Smooth muscle cell (in vitro differentiated cells): ENCODE data around the gene CLEC4D. TPM values are rescaled to one million over a fixed set of nuclear protein-coding genes. Genes with fewer than 3 reads are reported as not detected.

Source experiments
- DNase-seq: peaks from one replicate; lab custom pipeline; 2025; ENCODE audit not compliant: unreplicated experiment; lab: John Stamatoyannopoulos, UW
- H2AFZ ChIP-seq: fragments of 200-600 bp; sonication (generic); 2 replicates; pipeline ENCODE4 v1.6.0; 2016; ENCODE audit warnings: antibody characterized with exemption, low read depth, mild to moderate bottlenecking
- H3F3A ChIP-seq: fragments of 200-600 bp; sonication (generic); 2 replicates; pipeline ENCODE4 v1.6.0; 2017; ENCODE audit warnings: antibody characterized with exemption, low read depth
- H3K27ac ChIP-seq: fragments of 200-600 bp; sonication (generic); 2 replicates; pipeline ENCODE4 v1.5.1; 2016; ENCODE audit warnings: low read depth, mild to moderate bottlenecking
- H3K27me3 ChIP-seq: fragments of 200-600 bp; sonication (generic); 2 replicates; pipeline ENCODE4 v1.6.1; 2016; ENCODE audit warnings: low read depth, mild to moderate bottlenecking
- H3K36me3 ChIP-seq: fragments of 200-600 bp; sonication (generic); 2 replicates; pipeline ENCODE4 v1.5.1; 2016; ENCODE audit warnings: low read depth
- H3K4me1 ChIP-seq: fragments of 200-600 bp; sonication (generic); 2 replicates; pipeline ENCODE4 v1.5.1; 2016; ENCODE audit warnings: low read depth
- H3K4me2 ChIP-seq: fragments of 200-600 bp; sonication (generic); 2 replicates; pipeline ENCODE4 v1.6.0; 2016; ENCODE audit warnings: mild to moderate bottlenecking
- H3K4me3 ChIP-seq: fragments of 200-600 bp; sonication (generic); 2 replicates; pipeline ENCODE4 v1.5.1; 2016; ENCODE audit warnings: mild to moderate bottlenecking
- H3K79me2 ChIP-seq: fragments of 200-600 bp; sonication (generic); 2 replicates; pipeline ENCODE4 v1.6.0; 2016; ENCODE audit warnings: low read depth, mild to moderate bottlenecking
- H3K9ac ChIP-seq: fragments of 200-600 bp; sonication (generic); 2 replicates; pipeline ENCODE4 v1.6.0; 2016; ENCODE audit warnings: low read depth
- H3K9me3 ChIP-seq: fragments of 200-600 bp; sonication (generic); replicated peaks from 2 replicates; pipeline ENCODE4 v1.5.1; 2016; ENCODE audit warnings: low read depth
- H4K20me1 ChIP-seq: fragments of 200-600 bp; sonication (generic); 2 replicates; pipeline ENCODE4 v1.6.0; 2016; ENCODE audit warnings: low read depth
- CTCF ChIP-seq: fragments of 200-600 bp; sonication (generic); IDR thresholded peaks from 2 replicates; pipeline ENCODE4 v1.5.1; 2017; ENCODE audit warnings: borderline replicate concordance, mild to moderate bottlenecking, antibody characterized with exemption; ENCODE audit not compliant: insufficient read depth, poor library complexity, severe bottlenecking
- WGBS: methylation state at CpG from one replicate; pipeline ENCODE4 v1.1.7; 2016; ENCODE audit warnings: low lambda C conversion rate; 5-methylcytosine and 5-hydroxymethylcytosine counted together
- polyA plus RNA-seq: library from polyadenylated mRNA; unstranded; fragments of >200 nt; fragmentation: Nextera tagmentation; extraction: Ambion mirVana; gene quantifications from 2 replicates; pipeline ENCODE4 v1.2.1, GENCODE V29; 2016
- total RNA-seq: library from RNA; depleted of rRNA; stranded (reverse); fragments of >200 nt; gene quantifications from 2 replicates; pipeline ENCODE4 v1.2.3, GENCODE V29; 2014

CLEC4D gene
- total and polyA plus RNA-seq, 2 experiments from 2014 or later = not detected

- no peak overlapping the region for H3K4me2 ChIP-seq
- H3K9ac ChIP-seq = no peak overlapping the region
- WGBS = 38% methylated on average over 4 of the region's 4 CpGs
- no peaks in the 10 kb centered on the region for H4K20me1 ChIP-seq
- H3K9me3 ChIP-seq = no peaks in the 10 kb centered on the region
- no peak for DNase-seq
- H3K4me3 ChIP-seq = no peak overlapping the region
- H3K4me1 ChIP-seq = no peaks in the 10 kb centered on the region
- no peaks in the 10 kb centered on the region for H3F3A ChIP-seq
- TF ChIP-seq CTCF = no peak
- H3K79me2 ChIP-seq = no peaks in the 10 kb centered on the region
- no peak overlapping the region for H3K27ac ChIP-seq
- no peaks in the 10 kb centered on the region for H3K36me3 ChIP-seq
- H3K27me3 ChIP-seq = no peaks in the 10 kb centered on the region
- H2AFZ ChIP-seq = no peak overlapping the region
Observed at GRCh38 chr12:8499616-8500015, 13.7 kb upstream of the CLEC4D start.

GRCh38 chr12:8501720-8502119 lies 11.6 kb upstream of the CLEC4D start:
- TF ChIP-seq CTCF = no peak
- Histone ChIP-seq H3K27me3 (no peaks in the 10 kb centered on the region), H3K4me2 (no peak overlapping the region), H3K27ac (no peak overlapping the region), H2AFZ (no peak overlapping the region), H3F3A (no peaks in the 10 kb centered on the region), H4K20me1 (no peaks in the 10 kb centered on the region), H3K9ac (no peak overlapping the region), H3K36me3 (no peaks in the 10 kb centered on the region), H3K79me2 (no peaks in the 10 kb centered on the region), H3K4me1 (no peaks in the 10 kb centered on the region), H3K9me3 (no peaks in the 10 kb centered on the region), H3K4me3 (no peak overlapping the region)
- WGBS = 82% methylated on average over 3 of the region's 3 CpGs
- no peak for DNase-seq

GRCh38 chr12:8504351-8504750 lies 9.0 kb upstream of the CLEC4D start:
- H3K27me3 ChIP-seq = no peaks in the 10 kb centered on the region
- no peaks in the 10 kb centered on the region for H4K20me1 ChIP-seq
- H3K36me3 ChIP-seq = no peaks in the 10 kb centered on the region
- H3F3A ChIP-seq = no peaks in the 10 kb centered on the region
- no peak overlapping the region for H3K4me3 ChIP-seq
- no peaks in the 10 kb centered on the region for H3K9me3 ChIP-seq
- H3K27ac ChIP-seq = no peak overlapping the region
- DNase-seq = no peak
- WGBS = 94% methylated on average over 1 of the region's 1 CpG
- H2AFZ ChIP-seq = no peak overlapping the region
- H3K4me2 ChIP-seq = no peak overlapping the region
- H3K79me2 ChIP-seq = no peaks in the 10 kb centered on the region
- no peak for TF ChIP-seq CTCF
- no peak overlapping the region for H3K9ac ChIP-seq
- no peaks in the 10 kb centered on the region for H3K4me1 ChIP-seq

GRCh38 chr12:8507596-8507995 lies 5.7 kb upstream of the CLEC4D start:
- no peaks in the 10 kb centered on the region for H3K27me3 ChIP-seq
- WGBS = 78% methylated on average over 3 of the region's 3 CpGs
- H3K36me3 ChIP-seq = no peaks in the 10 kb centered on the region
- H3F3A ChIP-seq = no peaks in the 10 kb centered on the region
- H3K4me2 ChIP-seq = no peak overlapping the region
- H4K20me1 ChIP-seq = no peaks in the 10 kb centered on the region
- DNase-seq = no peak
- H3K4me3 ChIP-seq = no peak overlapping the region
- no peak overlapping the region for H3K9ac ChIP-seq
- no peak overlapping the region for H3K27ac ChIP-seq
- no peak for TF ChIP-seq CTCF
- no peaks in the 10 kb centered on the region for H3K4me1 ChIP-seq
- no peaks in the 10 kb centered on the region for H3K9me3 ChIP-seq
- no peak overlapping the region for H2AFZ ChIP-seq
- H3K79me2 ChIP-seq = no peaks in the 10 kb centered on the region
